GM12864 (cell line): ENCODE measurements around the gene PAEP.

Experiments
- DNase-seq: peaks from one replicate; pipeline ENCODE4 v3.0.0-alpha.2; 2011; ENCODE audit warnings: low read depth
- H3K4me3 ChIP-seq: 2 replicates; pipeline ENCODE4 v1.5.1; 2011; ENCODE audit warnings: mild to moderate bottlenecking, low read depth, low read length, control low read depth
- CTCF ChIP-seq: IDR thresholded peaks from 2 replicates; pipeline ENCODE4 v1.5.1; 2011; ENCODE audit warnings: low read depth, mild to moderate bottlenecking, moderate library complexity, low read length, control low read depth, inconsistent platforms; ENCODE audit errors: missing control alignments

Gene PAEP

GRCh38 chr9:135592625-135593024 lies 31.1 kb downstream of the PAEP start:
- DNase-seq, result no peak
- no peak overlapping the region for H3K4me3 ChIP-seq
- no peak for TF ChIP-seq CTCF

GRCh38 chr9:135596211-135596610 lies 34.7 kb downstream of the PAEP start:
- no peak for TF ChIP-seq CTCF
- H3K4me3 ChIP-seq, result no peak overlapping the region
- DNase-seq, result no peak

- DNase-seq, result no peak
- TF ChIP-seq CTCF, result no peak
- no peak overlapping the region for H3K4me3 ChIP-seq
These were observed 38.8 kb downstream of the PAEP start for GRCh38 chr9:135600296-135600817.

- no peak for TF ChIP-seq CTCF
- DNase-seq, result no peak
These were observed 40.4 kb downstream of the PAEP start for GRCh38 chr9:135601988-135602387.

GRCh38 chr9:135602789-135603481 lies 41.4 kb downstream of the PAEP start:
- H3K4me3 ChIP-seq, result no peak overlapping the region
- peak; percentile 73 for TF ChIP-seq CTCF
- DNase-seq, result no peak

More at GRCh38 chr9:135601988-135602387, 40.4 kb downstream of the PAEP start:
- no peak overlapping the region for H3K4me3 ChIP-seq

- DNase-seq, result no peak
- no peak overlapping the region for H3K4me3 ChIP-seq
- no peak for TF ChIP-seq CTCF
These were observed 43.1 kb downstream of the PAEP start for GRCh38 chr9:135604437-135605237.
